GM18502 (cell line): Measurements from ENCODE around the gene MYO5B.
A peak's percentile ranks its signal among the peaks of the same experiment; 100 is the strongest.
"Not testable (repeated sequence)": the region's sequence is repeated elsewhere in the genome, so short reads cannot be mapped to it uniquely, and the experiment has no call there.

Experiments
- ATAC-seq: cut with Tn5 transposase; IDR thresholded peaks from one replicate; pipeline ENCODE4 v1.9.1; 2021; ENCODE audit warnings: mild to moderate bottlenecking; ENCODE audit not compliant: unreplicated experiment, poor library complexity

Gene MYO5B

DNA sequence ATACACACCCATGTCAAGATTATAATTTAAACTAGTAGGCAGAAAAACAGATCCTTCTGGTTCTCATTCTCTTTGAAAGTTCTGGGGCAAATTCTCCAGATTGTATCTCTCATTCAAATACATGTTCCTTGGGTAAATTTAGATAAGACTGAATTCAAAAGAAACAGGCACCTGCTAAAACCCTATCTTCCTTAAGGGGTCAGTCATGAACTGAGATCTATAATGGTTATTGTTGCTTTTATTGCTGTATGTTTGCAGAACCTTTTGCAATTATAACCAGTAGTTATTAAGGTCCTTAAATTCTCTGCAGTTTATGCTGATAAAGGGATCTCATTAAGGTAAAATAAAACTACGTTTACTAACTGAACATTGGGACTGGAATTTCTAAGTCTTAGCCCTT lies 83.5 kb downstream of the MYO5B start:
- no peak for ATAC-seq

DNA sequence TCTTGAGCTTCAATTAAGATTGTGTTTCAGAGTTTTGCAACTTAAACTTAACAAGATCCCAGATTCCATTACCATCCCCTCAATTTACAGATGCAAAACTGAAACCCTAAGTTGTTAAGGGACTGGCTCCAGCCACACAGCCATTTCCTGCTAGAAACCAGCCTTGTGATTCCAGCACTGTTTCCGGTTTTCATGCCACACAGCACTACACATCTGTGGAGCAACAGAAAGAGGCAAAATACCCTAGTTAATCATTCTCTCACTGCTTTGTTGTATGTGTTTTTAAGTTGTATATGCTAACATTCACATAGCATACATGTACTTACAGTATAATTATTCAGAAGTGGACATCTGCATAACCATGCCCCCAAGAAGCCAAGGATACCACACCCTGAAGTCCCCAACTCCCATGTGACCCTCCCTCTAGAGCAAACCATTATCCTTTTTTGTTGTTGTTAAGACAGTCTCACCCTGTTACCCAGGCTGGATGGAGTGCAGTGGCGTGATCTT lies 87.4 kb downstream of the MYO5B start:
- ATAC-seq = no peak

- ATAC-seq = no peak
Measured at GRCh38 chr18:50105027-50105426, 89.9 kb downstream of the MYO5B start.

GRCh38 chr18:50104421-50104820 lies 90.5 kb downstream of the MYO5B start:
- no peak for ATAC-seq

DNA sequence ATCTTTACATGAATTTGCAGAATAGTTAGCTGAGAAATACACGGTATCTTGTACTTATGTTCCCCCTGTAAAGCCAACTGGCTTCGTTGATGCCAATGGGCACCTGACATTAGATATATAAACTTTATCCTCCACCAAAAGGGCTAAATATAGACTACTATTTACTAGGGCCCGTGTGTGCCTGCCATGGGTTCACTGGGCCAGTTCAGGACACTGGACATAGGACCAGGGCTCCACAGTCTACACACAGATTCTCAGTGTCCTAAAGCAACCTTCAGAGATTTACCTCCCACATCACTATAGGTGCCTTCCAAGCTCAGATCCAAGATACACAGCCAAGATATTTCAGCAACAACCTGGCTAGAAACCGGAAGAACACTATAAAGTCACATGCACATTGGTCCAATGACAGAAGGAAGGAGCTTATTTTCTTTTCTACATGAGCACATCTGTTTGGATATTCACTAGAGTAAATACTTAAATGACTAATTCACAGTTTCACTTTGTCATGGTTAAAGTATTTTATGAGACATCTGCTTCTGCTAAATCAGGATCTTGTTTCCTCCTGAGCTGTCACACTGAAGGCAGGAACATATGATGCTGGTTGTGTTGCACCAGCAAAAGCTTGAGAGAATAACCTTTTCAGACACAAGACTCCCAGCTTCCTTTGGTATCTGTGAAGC lies 95.1 kb downstream of the MYO5B start:
- ATAC-seq = peak; percentile 82

DNA sequence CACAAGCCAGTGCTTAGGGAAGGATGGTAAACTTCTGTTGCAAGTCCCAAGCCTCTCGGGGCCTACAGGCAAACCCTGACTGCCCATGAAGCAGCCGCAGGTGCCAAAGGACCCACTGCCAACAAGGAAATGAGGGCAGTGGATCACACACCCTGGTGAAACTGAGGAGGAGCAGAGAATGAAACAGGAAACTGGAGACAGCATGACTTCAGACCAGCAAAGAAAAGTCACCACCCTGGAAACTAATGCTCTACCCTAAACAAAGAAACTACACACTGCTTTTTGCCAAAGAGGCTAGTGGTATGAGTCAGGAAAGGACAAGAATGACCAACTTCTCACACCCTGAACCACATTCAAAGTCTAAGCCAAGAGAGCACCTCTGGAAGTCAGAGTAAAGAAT lies 97.2 kb downstream of the MYO5B start:
- ATAC-seq = no peak

DNA sequence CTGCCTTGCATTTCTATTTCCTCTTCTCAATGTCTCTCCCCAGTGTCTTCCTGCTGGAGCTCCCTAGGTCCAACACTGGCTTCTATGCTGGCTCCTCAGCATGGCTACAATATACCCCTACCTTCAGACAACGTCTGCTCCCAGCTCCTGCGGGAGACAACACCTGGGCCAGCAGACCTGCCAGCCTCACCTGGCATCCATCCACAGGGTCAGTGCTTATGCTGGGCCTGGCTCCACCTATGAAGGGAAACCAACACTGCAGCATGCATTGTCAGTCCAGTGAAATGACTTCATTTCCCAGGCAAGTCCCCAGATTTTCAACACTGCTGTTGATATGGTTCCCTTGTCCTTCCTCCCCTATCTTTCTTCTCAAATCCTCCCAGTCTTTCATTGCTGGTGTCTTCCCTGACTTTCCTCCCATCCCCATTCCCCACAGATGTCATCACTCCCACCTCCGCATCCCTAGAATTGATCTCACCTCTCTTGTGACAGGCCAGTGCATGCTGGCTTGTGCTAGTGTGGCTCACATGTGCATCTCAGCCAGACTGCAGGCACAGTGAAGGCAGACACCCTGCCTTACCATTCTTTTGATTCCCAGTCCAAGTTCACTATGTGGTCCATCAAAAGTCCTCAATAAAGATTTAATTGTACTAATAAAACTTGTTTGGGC lies 98.0 kb downstream of the MYO5B start:
- no peak for ATAC-seq

DNA sequence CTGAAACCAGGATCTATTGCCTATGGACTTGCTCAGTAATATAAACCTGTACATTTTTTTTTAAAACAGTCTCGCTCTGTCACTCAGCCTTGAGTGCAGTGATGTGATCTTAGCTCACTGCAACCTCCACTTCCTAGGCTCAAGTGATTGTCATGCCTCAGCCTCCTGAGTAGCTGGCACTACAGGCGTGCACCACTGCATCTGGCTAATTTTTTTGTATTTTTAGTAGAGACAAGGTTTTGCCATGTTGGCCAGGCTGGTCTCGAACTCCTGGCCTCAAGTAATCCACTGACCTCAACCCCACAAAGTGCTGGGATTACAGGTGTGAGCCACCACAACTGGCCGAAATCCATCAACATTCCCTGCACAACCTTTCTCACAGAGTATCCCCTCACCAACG lies 100.2 kb downstream of the MYO5B start:
- ATAC-seq = not testable (repeated sequence)

DNA sequence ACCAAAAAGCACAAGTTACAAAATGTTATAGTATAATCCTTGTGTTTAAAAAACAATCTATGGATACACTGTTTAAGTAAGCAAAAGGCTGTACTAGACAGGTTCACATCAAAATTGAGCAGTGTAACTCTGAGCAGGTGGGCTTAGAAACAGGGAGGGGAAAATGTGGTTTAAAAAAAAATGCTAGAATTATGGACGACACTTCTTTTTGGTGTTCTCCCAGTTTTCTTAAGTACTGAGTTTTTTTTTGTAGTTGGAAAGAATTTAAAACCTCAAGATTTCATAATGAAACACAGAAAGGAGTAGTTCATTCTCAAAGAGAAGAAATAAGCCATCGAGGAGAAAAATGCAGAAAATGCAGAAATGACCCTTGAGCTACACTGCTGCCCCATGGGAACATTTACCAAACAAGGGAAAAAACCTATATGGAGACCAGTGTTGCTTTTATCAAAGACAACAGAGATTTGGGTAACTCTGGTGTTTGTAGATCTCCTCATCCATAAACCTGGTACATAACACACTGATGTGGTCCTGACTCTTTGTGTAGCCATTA lies 100.7 kb downstream of the MYO5B start:
- ATAC-seq = no peak

DNA sequence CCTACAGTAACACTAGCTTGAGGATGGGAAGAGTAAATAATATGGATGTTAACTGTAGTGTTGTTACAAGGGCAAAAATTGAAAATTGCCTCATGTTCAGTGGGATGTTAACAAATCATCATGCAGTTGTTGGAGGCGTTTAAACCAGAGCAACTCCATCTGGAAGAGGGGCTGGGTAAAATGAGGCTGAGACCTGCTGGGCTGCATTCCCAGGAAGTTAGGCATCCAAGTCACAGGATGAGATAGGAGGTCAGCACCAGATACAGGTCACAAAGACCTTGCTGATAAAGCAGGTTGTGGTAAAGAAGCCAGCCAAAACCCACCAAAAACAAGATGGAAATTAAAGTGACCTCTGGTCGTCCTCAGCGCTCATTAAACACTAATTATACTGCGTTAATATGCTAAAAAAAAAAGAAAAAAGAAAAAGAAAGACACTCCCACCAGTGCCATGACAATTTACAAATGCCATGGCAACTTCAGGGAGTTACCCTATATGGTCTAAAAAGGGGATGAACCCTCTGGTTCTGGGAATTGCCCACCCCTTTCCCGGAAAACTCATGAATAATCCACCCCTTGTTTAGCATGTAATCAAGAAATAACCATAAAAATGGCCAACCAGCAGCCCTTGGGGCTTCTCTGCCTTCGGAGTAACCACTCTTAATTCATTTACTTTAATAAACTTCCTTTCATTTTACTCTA lies 101.4 kb downstream of the MYO5B start:
- ATAC-seq = no peak

GRCh38 chr18:50092245-50092805 lies 102.6 kb downstream of the MYO5B start:
- ATAC-seq = no peak

GRCh38 chr18:50091509-50092244 lies 103.3 kb downstream of the MYO5B start:
- ATAC-seq = no peak

- ATAC-seq = no peak
Measured at GRCh38 chr18:50090370-50091312, 104.3 kb downstream of the MYO5B start.

DNA sequence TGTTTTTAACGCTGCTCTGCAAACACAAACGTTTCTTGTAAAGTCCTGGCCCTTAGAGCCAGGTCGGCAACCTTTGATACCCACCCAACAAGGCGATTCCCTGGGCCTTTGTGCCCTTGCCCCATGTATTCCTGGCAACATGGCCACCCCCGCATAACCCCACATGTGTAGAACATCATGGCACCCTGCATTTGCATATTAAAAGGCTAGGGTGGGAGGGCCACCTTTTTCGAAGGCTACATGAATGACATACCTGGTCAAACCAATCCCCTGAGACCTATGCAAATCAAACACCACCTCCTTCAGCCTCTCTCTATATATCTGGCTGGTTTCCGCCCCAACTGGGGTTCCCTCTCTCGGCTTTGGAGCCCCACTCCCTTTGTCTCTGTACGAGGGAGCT lies 105.2 kb downstream of the MYO5B start:
- ATAC-seq = no peak

DNA sequence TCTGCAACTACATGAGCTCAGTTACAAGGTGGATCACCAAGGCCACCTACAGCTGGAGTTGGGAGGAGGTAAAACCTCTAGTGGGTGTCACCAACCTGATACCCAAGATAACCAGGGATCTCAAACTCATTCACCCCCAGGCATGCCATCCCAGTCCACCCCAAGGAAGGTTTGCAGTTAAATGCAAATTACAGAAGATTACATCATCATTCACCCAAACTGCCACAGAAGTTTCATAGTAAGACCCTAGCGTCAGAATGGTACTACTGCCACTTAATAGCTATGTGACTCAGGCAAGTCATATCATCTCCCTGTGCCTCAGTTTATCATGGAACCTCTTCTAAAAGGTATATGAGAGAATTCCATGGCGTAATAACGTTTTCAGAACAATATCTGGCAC lies 111.2 kb downstream of the MYO5B start:
- no peak for ATAC-seq

DNA sequence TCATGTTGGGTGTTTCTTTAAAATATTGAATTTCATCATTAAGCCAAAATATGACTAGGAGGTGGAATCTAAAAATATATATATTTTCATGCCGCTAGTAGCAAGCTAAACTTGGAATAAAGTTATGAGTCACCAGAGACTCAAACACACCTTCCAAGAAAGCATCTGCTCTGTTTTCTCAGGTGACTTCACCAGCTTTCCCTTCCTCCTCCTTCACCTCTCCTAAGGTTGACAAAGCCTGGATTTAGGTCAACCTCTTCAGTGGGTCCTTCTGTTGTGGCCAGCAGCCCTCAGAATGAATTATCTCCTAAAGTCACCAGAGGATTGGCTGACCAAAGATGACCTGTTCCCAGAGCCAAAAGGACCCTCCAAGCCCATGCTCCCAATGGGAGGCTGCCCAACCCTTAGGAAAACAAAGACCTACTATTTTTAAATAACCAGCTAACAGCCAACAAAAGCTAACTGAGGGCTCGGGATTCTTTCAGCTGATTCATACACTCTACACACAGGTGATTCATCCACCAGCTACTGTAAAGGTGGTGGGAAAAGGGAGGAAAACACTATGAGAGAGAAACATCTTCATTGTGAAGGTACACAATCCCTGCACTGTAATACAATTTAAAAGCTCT lies 113.9 kb downstream of the MYO5B start:
- no peak for ATAC-seq

GRCh38 chr18:50080316-50080715 lies 114.6 kb downstream of the MYO5B start:
- ATAC-seq = no peak

GRCh38 chr18:50079571-50080295 lies 115.2 kb downstream of the MYO5B start:
- ATAC-seq = no peak
